ENCODE data around the gene USP27X.

Gene USP27X

DNA sequence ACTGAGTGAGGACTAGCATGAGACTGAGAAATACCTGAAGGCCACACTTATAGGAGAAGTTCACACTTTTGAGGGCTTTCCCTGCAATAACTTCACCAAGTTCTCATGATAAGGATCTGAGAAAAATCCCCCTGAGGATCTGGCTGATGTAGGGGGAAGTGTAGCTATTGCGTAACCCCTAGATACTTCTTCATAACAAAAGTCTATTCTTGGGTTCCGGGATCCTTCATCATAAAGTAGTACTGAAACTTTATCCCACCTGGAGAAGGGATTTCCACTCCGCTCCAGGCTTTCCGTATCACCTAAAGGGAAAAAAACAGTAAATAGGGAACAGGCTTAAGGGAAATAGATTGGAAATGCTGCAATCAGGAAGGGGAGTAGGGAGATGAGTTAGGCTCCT lies 13.3 kb downstream of the USP27X start:
- H3K4me3 ChIP-seq (ENCODE audit: low read depth in 1 of 2, low read length in 2 of 2), result no peak overlapping the region
- peaks cover 2% of the 10 kb centered on the region for H3K9me3 ChIP-seq (ENCODE audit: insufficient read depth, low read length, severe bottlenecking)
- H3K27ac ChIP-seq (ENCODE audit: low read length), result no peak overlapping the region
- no peaks in the 10 kb centered on the region for H4K20me1 ChIP-seq (ENCODE audit: insufficient read depth, low read length)
- no peak overlapping the region for H3K9ac ChIP-seq (ENCODE audit: low read depth, low read length)
- ATAC-seq (ENCODE audit: insufficient read depth, low read depth) (no peak), DNase-seq (no peak)
- no peaks in the 10 kb centered on the region for H3K4me1 ChIP-seq (ENCODE audit: insufficient read depth, low read length)
- H3K27me3 ChIP-seq (ENCODE audit: insufficient read depth, low read length, poor library complexity), result no peaks in the 10 kb centered on the region
- no peaks in the 10 kb centered on the region for H3K79me2 ChIP-seq (ENCODE audit: insufficient read depth, low read length)
- H2AFZ ChIP-seq (ENCODE audit: low read depth, low read length), result no peak overlapping the region
- no peak for TF ChIP-seq EZH2 (IDR thresholded peaks at IDR 0.05; ENCODE audit: borderline replicate concordance, low read depth, low read length, severe bottlenecking)
- TF ChIP-seq, protein P1, sequence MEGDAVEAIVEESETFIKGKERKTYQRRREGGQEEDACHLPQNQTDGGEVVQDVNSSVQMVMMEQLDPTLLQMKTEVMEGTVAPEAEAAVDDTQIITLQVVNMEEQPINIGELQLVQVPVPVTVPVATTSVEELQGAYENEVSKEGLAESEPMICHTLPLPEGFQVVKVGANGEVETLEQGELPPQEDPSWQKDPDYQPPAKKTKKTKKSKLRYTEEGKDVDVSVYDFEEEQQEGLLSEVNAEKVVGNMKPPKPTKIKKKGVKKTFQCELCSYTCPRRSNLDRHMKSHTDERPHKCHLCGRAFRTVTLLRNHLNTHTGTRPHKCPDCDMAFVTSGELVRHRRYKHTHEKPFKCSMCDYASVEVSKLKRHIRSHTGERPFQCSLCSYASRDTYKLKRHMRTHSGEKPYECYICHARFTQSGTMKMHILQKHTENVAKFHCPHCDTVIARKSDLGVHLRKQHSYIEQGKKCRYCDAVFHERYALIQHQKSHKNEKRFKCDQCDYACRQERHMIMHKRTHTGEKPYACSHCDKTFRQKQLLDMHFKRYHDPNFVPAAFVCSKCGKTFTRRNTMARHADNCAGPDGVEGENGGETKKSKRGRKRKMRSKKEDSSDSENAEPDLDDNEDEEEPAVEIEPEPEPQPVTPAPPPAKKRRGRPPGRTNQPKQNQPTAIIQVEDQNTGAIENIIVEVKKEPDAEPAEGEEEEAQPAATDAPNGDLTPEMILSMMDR (IDR thresholded peaks at IDR 0.05; ENCODE audit: borderline replicate concordance, extremely low read depth, low read length, poor library complexity, severe bottlenecking), result no peak
- H3K36me3 ChIP-seq (ENCODE audit: insufficient read depth, low read length), result no peaks in the 10 kb centered on the region
- H3K4me2 ChIP-seq (ENCODE audit: insufficient read depth, low read length), result no peak overlapping the region

DNA sequence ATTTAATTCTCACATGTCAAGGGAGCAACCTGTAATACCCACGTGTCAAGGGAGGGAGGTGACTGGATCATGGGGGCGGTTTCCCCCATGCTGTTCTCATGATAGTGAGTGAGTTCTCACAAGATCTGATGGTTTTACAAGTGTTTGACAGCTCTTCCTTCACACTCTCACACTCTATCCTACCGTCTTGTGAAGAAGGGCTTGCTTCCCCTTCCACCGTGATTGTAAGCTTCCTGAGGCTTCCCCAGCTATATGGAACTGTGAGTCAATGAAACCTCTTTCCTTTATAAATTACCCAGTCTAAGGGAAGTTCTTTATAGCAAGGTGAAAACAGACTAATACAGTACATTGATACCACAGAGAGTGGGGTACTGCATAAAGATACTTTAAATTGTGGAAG lies 17.7 kb downstream of the USP27X start:
- Histone ChIP-seq H3K27me3 (ENCODE audit: insufficient read depth, low read length, poor library complexity) (no peaks in the 10 kb centered on the region), H2AFZ (ENCODE audit: low read depth, low read length) (no peak overlapping the region), H3K4me3 (ENCODE audit: low read depth in 1 of 2, low read length in 2 of 2) (no peak overlapping the region), H3K27ac (ENCODE audit: low read length) (no peak overlapping the region), H4K20me1 (ENCODE audit: insufficient read depth, low read length) (no peaks in the 10 kb centered on the region), H3K9me3 (ENCODE audit: insufficient read depth, low read length, severe bottlenecking) (peaks cover 2% of the 10 kb centered on the region), H3K9ac (ENCODE audit: low read depth, low read length) (no peak overlapping the region), H3K4me1 (ENCODE audit: insufficient read depth, low read length) (no peaks in the 10 kb centered on the region), H3K79me2 (ENCODE audit: insufficient read depth, low read length) (no peaks in the 10 kb centered on the region), H3K36me3 (ENCODE audit: insufficient read depth, low read length) (no peaks in the 10 kb centered on the region), H3K4me2 (ENCODE audit: insufficient read depth, low read length) (no peak overlapping the region)
- DNase-seq (no peak), ATAC-seq (ENCODE audit: insufficient read depth, low read depth) (no peak)
- TF ChIP-seq, protein P1 (IDR thresholded peaks at IDR 0.05; ENCODE audit: borderline replicate concordance, extremely low read depth, low read length, poor library complexity, severe bottlenecking), result no peak
- no peak for TF ChIP-seq EZH2 (IDR thresholded peaks at IDR 0.05; ENCODE audit: borderline replicate concordance, low read depth, low read length, severe bottlenecking)

DNA sequence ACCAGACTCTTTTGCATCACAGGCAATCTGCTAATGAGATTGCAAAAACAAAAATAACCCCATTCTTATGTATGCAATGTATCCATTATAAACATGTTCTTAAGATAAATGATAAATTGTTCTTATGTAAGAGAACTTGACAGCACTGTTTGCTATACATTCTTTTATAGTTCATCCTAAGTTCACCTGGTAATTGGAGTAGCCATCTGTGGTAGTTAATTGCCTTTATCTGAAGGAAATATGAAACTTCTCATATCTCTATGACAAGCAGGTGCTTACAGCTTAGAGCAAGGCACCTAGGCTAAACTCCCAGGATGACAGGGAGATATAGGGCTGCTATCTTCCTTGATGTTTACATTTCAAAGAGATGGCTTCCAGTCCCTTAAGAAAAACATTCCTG lies 21.8 kb downstream of the USP27X start:
- Histone ChIP-seq H3K4me3 (ENCODE audit: low read depth in 1 of 2, low read length in 2 of 2) (no peak overlapping the region), H3K9me3 (ENCODE audit: insufficient read depth, low read length, severe bottlenecking) (peaks cover 2% of the 10 kb centered on the region), H3K4me1 (ENCODE audit: insufficient read depth, low read length) (no peaks in the 10 kb centered on the region), H3K27me3 (ENCODE audit: insufficient read depth, low read length, poor library complexity) (no peaks in the 10 kb centered on the region), H3K4me2 (ENCODE audit: insufficient read depth, low read length) (no peak overlapping the region), H3K36me3 (ENCODE audit: insufficient read depth, low read length) (no peaks in the 10 kb centered on the region), H3K27ac (ENCODE audit: low read length) (no peak overlapping the region), H3K79me2 (ENCODE audit: insufficient read depth, low read length) (no peaks in the 10 kb centered on the region), H3K9ac (ENCODE audit: low read depth, low read length) (no peak overlapping the region), H2AFZ (ENCODE audit: low read depth, low read length) (no peak overlapping the region), H4K20me1 (ENCODE audit: insufficient read depth, low read length) (no peaks in the 10 kb centered on the region)
- no peak for TF ChIP-seq EZH2 (IDR thresholded peaks at IDR 0.05; ENCODE audit: borderline replicate concordance, low read depth, low read length, severe bottlenecking)
- TF ChIP-seq, protein P1 (IDR thresholded peaks at IDR 0.05; ENCODE audit: borderline replicate concordance, extremely low read depth, low read length, poor library complexity, severe bottlenecking), result no peak
- ATAC-seq (ENCODE audit: insufficient read depth, low read depth) (no peak), DNase-seq (no peak)

DNA sequence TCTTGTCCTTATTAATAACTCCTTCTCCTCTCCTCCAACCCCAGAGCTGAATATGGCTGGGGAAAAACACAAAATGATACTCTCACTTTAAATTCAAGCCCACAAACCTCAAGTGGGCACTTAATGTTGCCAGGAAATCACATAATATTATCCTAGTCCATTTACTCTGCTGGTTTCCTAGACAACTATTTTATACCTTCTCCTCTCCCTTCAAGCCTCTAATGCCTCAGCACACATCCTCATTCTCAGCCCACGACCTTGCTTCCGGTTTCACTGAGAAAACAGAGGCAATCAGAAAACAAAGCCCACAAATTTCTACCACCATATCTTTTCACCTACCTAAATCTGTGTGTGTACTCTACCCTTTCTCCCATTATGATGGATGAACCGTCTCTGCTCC lies 31.1 kb downstream of the USP27X start:
- no peak overlapping the region for H3K9ac ChIP-seq (ENCODE audit: low read depth, low read length)
- H3K27me3 ChIP-seq (ENCODE audit: insufficient read depth, low read length, poor library complexity), result no peaks in the 10 kb centered on the region
- no peak overlapping the region for H3K4me3 ChIP-seq (ENCODE audit: low read depth in 1 of 2, low read length in 2 of 2)
- H3K4me2 ChIP-seq (ENCODE audit: insufficient read depth, low read length), result no peak overlapping the region
- H3K27ac ChIP-seq (ENCODE audit: low read length), result no peak overlapping the region
- no peaks in the 10 kb centered on the region for H4K20me1 ChIP-seq (ENCODE audit: insufficient read depth, low read length)
- H2AFZ ChIP-seq (ENCODE audit: low read depth, low read length), result no peak overlapping the region
- DNase-seq (no peak), ATAC-seq (ENCODE audit: insufficient read depth, low read depth) (no peak)
- H3K36me3 ChIP-seq (ENCODE audit: insufficient read depth, low read length), result no peaks in the 10 kb centered on the region
- no peaks in the 10 kb centered on the region for H3K79me2 ChIP-seq (ENCODE audit: insufficient read depth, low read length)
- no peaks in the 10 kb centered on the region for H3K9me3 ChIP-seq (ENCODE audit: insufficient read depth, low read length, severe bottlenecking)
- no peak for TF ChIP-seq EZH2 (IDR thresholded peaks at IDR 0.05; ENCODE audit: borderline replicate concordance, low read depth, low read length, severe bottlenecking)
- TF ChIP-seq, protein P1 (IDR thresholded peaks at IDR 0.05; ENCODE audit: borderline replicate concordance, extremely low read depth, low read length, poor library complexity, severe bottlenecking), result no peak
- H3K4me1 ChIP-seq (ENCODE audit: insufficient read depth, low read length), result no peaks in the 10 kb centered on the region

Measured in DND-41 (cell line).